ENCODE results near the gene HACD1. TPM values are rescaled to one million over a fixed set of nuclear protein-coding genes. Genes with fewer than 3 reads are reported as not detected.

Gene HACD1
- total RNA-seq, 4 donors from 2014 or later, result 51.9 to 79.9 (median 71.2) TPM

DNA sequence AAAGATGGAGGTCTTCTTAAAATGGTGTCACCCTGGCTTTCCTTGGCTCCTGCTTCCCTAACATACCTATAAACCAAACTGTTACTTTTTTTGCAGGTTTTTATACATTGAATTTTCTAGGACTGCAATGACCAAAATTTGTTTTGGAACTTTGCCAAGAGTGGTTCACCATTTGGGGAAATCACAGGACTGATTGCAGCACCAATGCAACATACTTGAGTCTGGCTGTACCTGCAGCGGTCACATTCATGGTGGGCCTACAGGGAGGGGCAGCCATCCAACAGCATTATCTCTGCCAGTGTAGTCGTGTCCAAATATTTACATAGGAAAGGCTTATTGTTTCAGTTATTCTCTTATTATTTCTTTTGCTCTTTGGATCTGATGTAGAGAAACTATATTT lies 69.0 kb downstream of the HACD1 start:
- TF ChIP-seq EP300 (IDR thresholded peaks at IDR 0.05) (no peak), POLR2AphosphoS5 (IDR thresholded peaks at IDR 0.05) (no peak), POLR2A (IDR thresholded peaks at IDR 0.05; ENCODE audit: low read depth) (no peak)
- TF ChIP-seq, protein P1, sequence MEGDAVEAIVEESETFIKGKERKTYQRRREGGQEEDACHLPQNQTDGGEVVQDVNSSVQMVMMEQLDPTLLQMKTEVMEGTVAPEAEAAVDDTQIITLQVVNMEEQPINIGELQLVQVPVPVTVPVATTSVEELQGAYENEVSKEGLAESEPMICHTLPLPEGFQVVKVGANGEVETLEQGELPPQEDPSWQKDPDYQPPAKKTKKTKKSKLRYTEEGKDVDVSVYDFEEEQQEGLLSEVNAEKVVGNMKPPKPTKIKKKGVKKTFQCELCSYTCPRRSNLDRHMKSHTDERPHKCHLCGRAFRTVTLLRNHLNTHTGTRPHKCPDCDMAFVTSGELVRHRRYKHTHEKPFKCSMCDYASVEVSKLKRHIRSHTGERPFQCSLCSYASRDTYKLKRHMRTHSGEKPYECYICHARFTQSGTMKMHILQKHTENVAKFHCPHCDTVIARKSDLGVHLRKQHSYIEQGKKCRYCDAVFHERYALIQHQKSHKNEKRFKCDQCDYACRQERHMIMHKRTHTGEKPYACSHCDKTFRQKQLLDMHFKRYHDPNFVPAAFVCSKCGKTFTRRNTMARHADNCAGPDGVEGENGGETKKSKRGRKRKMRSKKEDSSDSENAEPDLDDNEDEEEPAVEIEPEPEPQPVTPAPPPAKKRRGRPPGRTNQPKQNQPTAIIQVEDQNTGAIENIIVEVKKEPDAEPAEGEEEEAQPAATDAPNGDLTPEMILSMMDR (IDR thresholded peaks at IDR 0.05), result no peak
- no peak overlapping the region for H3K4me3 ChIP-seq
- H3K36me3 ChIP-seq, result no peaks in the 10 kb centered on the region
- no peaks in the 10 kb centered on the region for H3K4me1 ChIP-seq
- no peak overlapping the region for H3K27ac ChIP-seq (replicated peaks in 1 of 4)
- 68% methylated on average over 2 of the region's 2 CpGs for WGBS
- no peaks in the 10 kb centered on the region for H3K27me3 ChIP-seq
- no peaks in the 10 kb centered on the region for H3K9me3 ChIP-seq
- intact Hi-C loops (cut with DNase I), result no loop called here
- DNase-seq (ENCODE audit: extremely low spot score), result no peak

DNA sequence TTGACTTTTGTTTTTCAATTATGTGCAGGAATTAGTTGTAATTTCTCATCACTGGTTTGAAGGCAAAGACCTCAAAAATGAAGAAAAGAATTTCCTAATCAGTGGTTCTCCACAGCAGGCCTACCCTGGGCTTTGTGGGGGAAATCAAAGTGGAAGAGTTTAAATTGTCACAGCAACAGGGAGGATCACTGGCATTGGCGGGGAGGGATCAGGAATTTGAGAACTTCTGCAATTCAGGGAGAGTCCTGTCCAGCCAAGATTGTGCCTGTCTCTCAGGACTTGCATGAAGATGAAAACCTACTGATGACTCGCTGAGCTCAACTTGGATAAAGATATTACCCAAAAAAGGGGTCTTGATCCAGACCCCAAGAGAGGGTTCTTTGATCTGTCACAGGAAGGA lies 70.1 kb downstream of the HACD1 start:
- 85% methylated on average over 2 of the region's 2 CpGs for WGBS
- DNase-seq (ENCODE audit: extremely low spot score), result no peak
- intact Hi-C loops (cut with DNase I), result no loop called here
- Histone ChIP-seq H3K27ac (replicated peaks in 1 of 4) (no peak overlapping the region), H3K4me3 (no peak overlapping the region), H3K27me3 (no peaks in the 10 kb centered on the region), H3K4me1 (no peaks in the 10 kb centered on the region), H3K9me3 (no peaks in the 10 kb centered on the region), H3K36me3 (no peaks in the 10 kb centered on the region)
- TF ChIP-seq POLR2AphosphoS5 (IDR thresholded peaks at IDR 0.05) (no peak), EP300 (IDR thresholded peaks at IDR 0.05) (no peak), POLR2A (IDR thresholded peaks at IDR 0.05; ENCODE audit: low read depth) (no peak)
- TF ChIP-seq, protein P1 (IDR thresholded peaks at IDR 0.05), result no peak

DNA sequence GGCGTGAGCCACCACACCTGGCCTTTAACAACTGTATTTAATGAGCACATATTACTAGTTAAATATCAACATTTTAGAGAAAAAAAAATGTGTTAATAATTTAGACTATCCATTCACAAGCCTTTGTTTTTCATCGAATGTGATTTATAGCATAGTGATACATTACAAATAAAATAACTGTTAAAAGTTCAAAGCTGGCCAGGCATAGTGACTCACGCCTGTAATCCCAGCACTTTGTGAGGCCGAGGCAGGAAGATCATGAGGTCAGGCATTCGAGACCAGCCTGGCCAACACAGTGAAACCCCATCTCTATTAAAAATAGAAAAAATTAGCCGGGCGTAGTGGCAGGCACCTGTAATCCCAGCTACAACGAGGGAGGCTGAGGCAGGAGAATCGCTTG lies 72.7 kb downstream of the HACD1 start:
- 87% methylated on average over 9 of the region's 9 CpGs for WGBS
- no peak overlapping the region for H3K4me3 ChIP-seq
- no peaks in the 10 kb centered on the region for H3K4me1 ChIP-seq
- intact Hi-C loops (cut with DNase I), result no loop called here
- TF ChIP-seq POLR2AphosphoS5 (IDR thresholded peaks at IDR 0.05) (no peak), EP300 (IDR thresholded peaks at IDR 0.05) (no peak), POLR2A (IDR thresholded peaks at IDR 0.05; ENCODE audit: low read depth) (no peak)
- TF ChIP-seq, protein P1 (IDR thresholded peaks at IDR 0.05), result no peak
- no peaks in the 10 kb centered on the region for H3K27me3 ChIP-seq
- no peak overlapping the region for H3K27ac ChIP-seq (replicated peaks in 1 of 4)
- H3K36me3 ChIP-seq, result no peaks in the 10 kb centered on the region
- no peaks in the 10 kb centered on the region for H3K9me3 ChIP-seq
- no peak for DNase-seq (ENCODE audit: extremely low spot score)

Small RNA genes lying within 50 kb of the gene (small RNA-seq; reads per million reads assigned to genes)
- 0 reads per million in 3 donors for gene AC069542.2

Other genes with a start within 250 kb of the HACD1 start
- gene ST8SIA6, start 162.8 kb downstream of the HACD1 start, total RNA-seq, result 1 to 10 TPM; 1.2 to 1.8 (median 1.3) TPM
- 10 to 100 TPM; 15.6 to 18.8 (median 17.4) TPM for gene STAM, start 26.8 kb upstream of the HACD1 start, total RNA-seq
- 1 to 10 TPM in 1 of 4 donors, under 1 TPM in 3; 0.34 to 1.2 (median 0.89) TPM for gene TMEM236, start 134.8 kb upstream of the HACD1 start, total RNA-seq
- 10 to 100 TPM; 21.9 to 69.6 (median 39.7) TPM for gene MRC1, start 192.0 kb upstream of the HACD1 start, total RNA-seq

All from esophagus muscularis mucosa (tissue), 4 donors.